ENCODE measurements around the gene EPHB2.

DNA sequence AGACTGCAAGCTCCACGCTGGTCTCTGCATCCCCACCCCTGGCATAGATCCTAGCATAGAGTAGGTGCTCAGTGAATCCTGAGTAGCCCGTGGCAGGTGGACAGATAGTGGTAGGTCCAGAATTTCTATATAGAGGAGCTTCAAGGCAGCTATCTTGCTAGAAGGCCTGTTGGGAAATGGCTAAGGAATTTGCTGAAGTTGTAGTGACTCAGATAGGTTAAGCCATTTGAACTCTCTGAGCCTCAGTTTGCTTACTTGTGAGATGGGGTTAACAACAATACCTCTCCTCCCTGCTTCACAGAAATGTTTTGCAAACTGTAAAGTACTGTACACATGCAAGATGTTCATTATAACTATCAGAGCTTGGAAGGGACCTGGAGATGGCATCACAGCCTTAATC is 23.4 kb upstream of the EPHB2 start:
- no peak for TF ChIP-seq POLR2A (IDR thresholded peaks at IDR 0.05)
- TF ChIP-seq, protein P1, sequence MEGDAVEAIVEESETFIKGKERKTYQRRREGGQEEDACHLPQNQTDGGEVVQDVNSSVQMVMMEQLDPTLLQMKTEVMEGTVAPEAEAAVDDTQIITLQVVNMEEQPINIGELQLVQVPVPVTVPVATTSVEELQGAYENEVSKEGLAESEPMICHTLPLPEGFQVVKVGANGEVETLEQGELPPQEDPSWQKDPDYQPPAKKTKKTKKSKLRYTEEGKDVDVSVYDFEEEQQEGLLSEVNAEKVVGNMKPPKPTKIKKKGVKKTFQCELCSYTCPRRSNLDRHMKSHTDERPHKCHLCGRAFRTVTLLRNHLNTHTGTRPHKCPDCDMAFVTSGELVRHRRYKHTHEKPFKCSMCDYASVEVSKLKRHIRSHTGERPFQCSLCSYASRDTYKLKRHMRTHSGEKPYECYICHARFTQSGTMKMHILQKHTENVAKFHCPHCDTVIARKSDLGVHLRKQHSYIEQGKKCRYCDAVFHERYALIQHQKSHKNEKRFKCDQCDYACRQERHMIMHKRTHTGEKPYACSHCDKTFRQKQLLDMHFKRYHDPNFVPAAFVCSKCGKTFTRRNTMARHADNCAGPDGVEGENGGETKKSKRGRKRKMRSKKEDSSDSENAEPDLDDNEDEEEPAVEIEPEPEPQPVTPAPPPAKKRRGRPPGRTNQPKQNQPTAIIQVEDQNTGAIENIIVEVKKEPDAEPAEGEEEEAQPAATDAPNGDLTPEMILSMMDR (IDR thresholded peaks at IDR 0.05), result no peak
